ENCODE measurements around the gene ACKR1. TPM values are rescaled to one million over a fixed set of nuclear protein-coding genes. Genes with fewer than 3 reads are reported as not detected.

The ACKR1 gene
- not detected in 5 replicates for total RNA-seq (2022; extraction: Qiagen RNA extraction; ENCODE audit: low read depth)

GRCh38 chr1:159204161-159205141 is at the start of gene ACKR1:
ACKR1 (plus strand) TSS chr1:159204875; CDS start chr1:159204960, 85 bp downstream.

GRCh38 chr1:159171254-159171687 is 33.4 kb upstream of the ACKR1 start, which contains the start of gene CADM3:
CADM3 (plus strand) TSS chr1:159171615; CDS start chr1:159171766, 151 bp downstream.

Other genes with a start within 250 kb of the ACKR1 start
- 3.6 to 5.9 TPM (median 4.1 TPM) in 5 replicates for gene IFI16, start 195.0 kb upstream of the ACKR1 start, total RNA-seq (2022; extraction: Qiagen RNA extraction; ENCODE audit: low read depth)
- not detected in 5 replicates for gene AIM2, start 128.1 kb upstream of the ACKR1 start, total RNA-seq (2022; extraction: Qiagen RNA extraction; ENCODE audit: low read depth)
- gene CADM3, start 33.3 kb upstream of the ACKR1 start, total RNA-seq (2022; extraction: Qiagen RNA extraction; ENCODE audit: low read depth), result 0.09 to 0.19 TPM (median 0.12 TPM) in 4 of 5 replicates, not detected in the other
- not detected in 5 replicates for gene FCER1A, start 97.5 kb downstream of the ACKR1 start, total RNA-seq (2022; extraction: Qiagen RNA extraction; ENCODE audit: low read depth)
- gene OR10J4, start 227.3 kb downstream of the ACKR1 start, total RNA-seq (2022; extraction: Qiagen RNA extraction; ENCODE audit: low read depth), result not detected in 5 replicates
- not detected in 5 replicates for gene OR10J1, start 234.8 kb downstream of the ACKR1 start, total RNA-seq (2022; extraction: Qiagen RNA extraction; ENCODE audit: low read depth)